Hepatocyte (in vitro differentiated cells): Measurements from ENCODE around the gene POLD3. TPM values are rescaled to one million over a fixed set of nuclear protein-coding genes. Genes with fewer than 3 reads are reported as not detected.
A peak's percentile ranks its signal among the peaks of the same experiment; 100 is the strongest.
"Not testable (repeated sequence)": the region's sequence is repeated elsewhere in the genome, so short reads cannot be mapped to it uniquely, and the experiment has no call there.

Experiments used
- DNase-seq: peaks from one replicate; pipeline ENCODE4 v3.0.0-alpha.2; 2016; ENCODE audit warnings: low spot score
- H2AFZ ChIP-seq: fragments of 200-600 bp; sonication (generic); 2 replicates; pipeline ENCODE4 v1.6.0; 2016; ENCODE audit warnings: antibody characterized with exemption, mild to moderate bottlenecking
- H3K27ac ChIP-seq: fragments of 200-600 bp; sonication (generic); 2 replicates; pipeline ENCODE4 v1.5.1; 2016; ENCODE audit warnings: mild to moderate bottlenecking
- H3K27me3 ChIP-seq: fragments of 200-600 bp; sonication (generic); 2 replicates; pipeline ENCODE4 v1.6.1; 2016
- H3K36me3 ChIP-seq: fragments of 200-600 bp; sonication (generic); replicated peaks from 2 replicates; pipeline ENCODE4 v1.5.1; 2016; ENCODE audit warnings: low read depth; ENCODE audit not compliant: insufficient read depth
- H3K4me1 ChIP-seq: fragments of 200-600 bp; sonication (generic); 2 replicates; pipeline ENCODE4 v1.5.1; 2016; ENCODE audit warnings: mild to moderate bottlenecking, moderate library complexity; ENCODE audit not compliant: insufficient read depth
- H3K4me2 ChIP-seq: fragments of 200-600 bp; sonication (generic); 2 replicates; pipeline ENCODE4 v1.6.0; 2016
- H3K4me3 ChIP-seq: fragments of 200-600 bp; sonication (generic); 2 replicates; pipeline ENCODE4 v1.5.1; 2016; ENCODE audit warnings: mild to moderate bottlenecking
- H3K79me2 ChIP-seq: fragments of 200-600 bp; sonication (generic); 2 replicates; pipeline ENCODE4 v1.6.0; 2017; ENCODE audit warnings: mild to moderate bottlenecking
- H3K9me2 ChIP-seq: fragments of 200-600 bp; sonication (generic); replicated peaks from 2 replicates; pipeline ENCODE4 v1.6.0; 2017; ENCODE audit warnings: mild to moderate bottlenecking; ENCODE audit not compliant: insufficient read depth
- H3K9me3 ChIP-seq: fragments of 200-600 bp; sonication (generic); 2 replicates; pipeline ENCODE4 v1.5.1; 2016; ENCODE audit warnings: low read depth, mild to moderate bottlenecking
- H4K20me1 ChIP-seq: fragments of 200-600 bp; sonication (generic); 2 replicates; pipeline ENCODE4 v1.6.0; 2016; ENCODE audit warnings: mild to moderate bottlenecking; ENCODE audit not compliant: insufficient read depth, poor library complexity, severe bottlenecking
- EZH2 ChIP-seq: fragments of 200-600 bp; sonication (generic); IDR thresholded peaks from 2 replicates; pipeline ENCODE4 v1.6.1; 2016; ENCODE audit warnings: antibody characterized with exemption, mild to moderate bottlenecking, borderline replicate concordance
- EZH2phosphoT487 ChIP-seq: fragments of 200-600 bp; sonication (generic); IDR thresholded peaks from one replicate; pipeline ENCODE4 v1.6.1; 2018; ENCODE audit warnings: antibody characterized with exemption, mild to moderate bottlenecking, low read depth, moderate library complexity; ENCODE audit not compliant: unreplicated experiment, severe bottlenecking
- WGBS: methylation state at CpG from one replicate; pipeline ENCODE4 v1.1.6; 2016; ENCODE audit warnings: low lambda C conversion rate; ENCODE audit errors: missing lambda C conversion rate; 5-methylcytosine and 5-hydroxymethylcytosine counted together
- polyA plus RNA-seq: library from polyadenylated mRNA; unstranded; fragments of >200 nt; fragmentation: Nextera tagmentation; extraction: Ambion mirVana; gene quantifications from 2 replicates; pipeline ENCODE4 v1.2.1, GENCODE V29; 2016
- total RNA-seq: library from RNA; depleted of rRNA; stranded (reverse); fragments of >200 nt; gene quantifications from 2 replicates; pipeline ENCODE4 v1.2.3, GENCODE V29; 2014
- TF ChIP-seq, protein P1 (sequence below): fragments of 200-600 bp; sonication (generic); IDR thresholded peaks from 2 replicates; pipeline ENCODE4 v1.5.1; 2016; ENCODE audit warnings: antibody characterized with exemption, mild to moderate bottlenecking; ENCODE audit not compliant: poor library complexity

POLD3 gene
- total and polyA plus RNA-seq, 2 experiments from 2014 or later = 11.0 to 13.8 TPM

DNA sequence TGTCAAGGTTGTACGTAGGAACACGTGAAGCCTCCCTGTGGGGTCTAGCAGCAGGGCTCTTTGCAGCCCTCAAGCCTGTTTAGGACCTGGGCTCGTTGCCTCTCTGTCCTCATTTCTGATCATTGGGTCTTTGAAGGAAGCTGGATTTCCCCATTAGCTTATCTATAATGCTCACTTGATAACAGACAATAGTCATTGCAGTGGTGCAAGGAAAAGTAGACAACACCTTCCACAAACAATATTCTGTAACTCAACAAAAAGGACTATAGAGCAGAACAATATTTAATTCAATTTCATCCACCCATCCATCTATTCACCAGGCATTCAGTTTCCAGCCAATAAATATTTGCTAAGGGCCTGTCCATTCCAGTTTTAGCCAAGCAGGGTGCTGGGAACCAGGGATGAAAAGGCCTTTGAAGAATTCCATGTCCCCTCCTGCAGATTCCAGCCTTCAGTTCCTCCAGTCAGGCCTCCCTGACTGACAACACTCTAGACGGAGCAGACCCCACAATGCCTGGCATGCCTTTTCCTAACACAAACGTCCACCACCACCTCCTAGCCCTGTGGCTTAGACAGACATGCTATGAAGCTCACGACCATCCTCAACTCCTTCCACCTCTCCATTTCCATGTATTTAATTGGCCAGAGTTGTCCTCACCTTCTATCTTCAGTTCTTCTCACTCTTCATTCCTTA, 12.7 kb upstream of the POLD3 start:
- no peaks in the 10 kb centered on the region for H3K9me3 ChIP-seq
- H3K27me3 ChIP-seq = no peaks in the 10 kb centered on the region
- no peaks in the 10 kb centered on the region for H3K9me2 ChIP-seq
- TF ChIP-seq, protein P1, sequence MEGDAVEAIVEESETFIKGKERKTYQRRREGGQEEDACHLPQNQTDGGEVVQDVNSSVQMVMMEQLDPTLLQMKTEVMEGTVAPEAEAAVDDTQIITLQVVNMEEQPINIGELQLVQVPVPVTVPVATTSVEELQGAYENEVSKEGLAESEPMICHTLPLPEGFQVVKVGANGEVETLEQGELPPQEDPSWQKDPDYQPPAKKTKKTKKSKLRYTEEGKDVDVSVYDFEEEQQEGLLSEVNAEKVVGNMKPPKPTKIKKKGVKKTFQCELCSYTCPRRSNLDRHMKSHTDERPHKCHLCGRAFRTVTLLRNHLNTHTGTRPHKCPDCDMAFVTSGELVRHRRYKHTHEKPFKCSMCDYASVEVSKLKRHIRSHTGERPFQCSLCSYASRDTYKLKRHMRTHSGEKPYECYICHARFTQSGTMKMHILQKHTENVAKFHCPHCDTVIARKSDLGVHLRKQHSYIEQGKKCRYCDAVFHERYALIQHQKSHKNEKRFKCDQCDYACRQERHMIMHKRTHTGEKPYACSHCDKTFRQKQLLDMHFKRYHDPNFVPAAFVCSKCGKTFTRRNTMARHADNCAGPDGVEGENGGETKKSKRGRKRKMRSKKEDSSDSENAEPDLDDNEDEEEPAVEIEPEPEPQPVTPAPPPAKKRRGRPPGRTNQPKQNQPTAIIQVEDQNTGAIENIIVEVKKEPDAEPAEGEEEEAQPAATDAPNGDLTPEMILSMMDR = no peak
- TF ChIP-seq EZH2phosphoT487 (no peak), EZH2 (no peak)
- no peaks in the 10 kb centered on the region for H3K79me2 ChIP-seq
- no peak overlapping the region for H3K27ac ChIP-seq
- H4K20me1 ChIP-seq = no peaks in the 10 kb centered on the region
- H3K4me3 ChIP-seq = no peak overlapping the region
- 58% methylated on average over 6 of the region's 6 CpGs for WGBS
- no peak overlapping the region for H3K4me2 ChIP-seq
- no peaks in the 10 kb centered on the region for H3K36me3 ChIP-seq
- no peaks in the 10 kb centered on the region for H3K4me1 ChIP-seq
- H2AFZ ChIP-seq = no peak overlapping the region
- DNase-seq = no peak

DNA sequence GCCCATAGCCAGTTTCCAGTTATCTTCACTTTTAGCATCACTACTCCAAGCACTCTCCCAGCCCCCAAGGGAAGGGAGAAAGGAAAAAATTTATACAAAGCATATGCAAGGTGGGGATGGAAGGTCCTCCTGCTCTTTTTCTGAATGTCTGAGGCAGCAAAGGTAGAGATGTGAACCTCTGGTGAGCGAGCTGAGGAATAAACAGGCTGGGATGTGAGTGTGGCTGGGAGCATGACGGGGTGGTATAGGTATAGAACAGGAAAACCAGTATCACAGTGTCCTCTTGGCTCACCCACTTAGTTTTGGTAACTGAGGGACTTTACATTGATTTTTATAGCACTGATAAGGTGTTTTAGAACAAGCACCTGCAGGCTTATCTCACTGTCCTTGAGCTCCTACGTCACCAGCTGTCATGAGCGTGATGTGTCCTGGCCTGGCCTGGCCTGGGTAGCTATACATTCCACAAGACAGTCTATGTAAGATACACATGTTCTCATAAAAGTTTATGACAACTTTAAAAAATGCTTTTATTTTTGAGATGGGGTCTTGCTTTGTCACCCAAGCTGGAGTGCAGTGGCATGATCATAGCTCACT, 10.3 kb upstream of the POLD3 start:
- Histone ChIP-seq H3K9me2 (no peaks in the 10 kb centered on the region), H3K9me3 (no peaks in the 10 kb centered on the region), H2AFZ (no peak overlapping the region), H3K79me2 (no peaks in the 10 kb centered on the region), H3K4me3 (no peak overlapping the region), H4K20me1 (no peaks in the 10 kb centered on the region), H3K27ac (peak overlapping the region; percentile 67), H3K27me3 (no peaks in the 10 kb centered on the region), H3K36me3 (no peaks in the 10 kb centered on the region), H3K4me2 (no peak overlapping the region), H3K4me1 (no peaks in the 10 kb centered on the region)
- peak; percentile 64 for DNase-seq
- WGBS = 67% methylated on average over 4 of the region's 4 CpGs
- TF ChIP-seq, protein P1 = no peak
- TF ChIP-seq EZH2 (no peak), EZH2phosphoT487 (no peak)

DNA sequence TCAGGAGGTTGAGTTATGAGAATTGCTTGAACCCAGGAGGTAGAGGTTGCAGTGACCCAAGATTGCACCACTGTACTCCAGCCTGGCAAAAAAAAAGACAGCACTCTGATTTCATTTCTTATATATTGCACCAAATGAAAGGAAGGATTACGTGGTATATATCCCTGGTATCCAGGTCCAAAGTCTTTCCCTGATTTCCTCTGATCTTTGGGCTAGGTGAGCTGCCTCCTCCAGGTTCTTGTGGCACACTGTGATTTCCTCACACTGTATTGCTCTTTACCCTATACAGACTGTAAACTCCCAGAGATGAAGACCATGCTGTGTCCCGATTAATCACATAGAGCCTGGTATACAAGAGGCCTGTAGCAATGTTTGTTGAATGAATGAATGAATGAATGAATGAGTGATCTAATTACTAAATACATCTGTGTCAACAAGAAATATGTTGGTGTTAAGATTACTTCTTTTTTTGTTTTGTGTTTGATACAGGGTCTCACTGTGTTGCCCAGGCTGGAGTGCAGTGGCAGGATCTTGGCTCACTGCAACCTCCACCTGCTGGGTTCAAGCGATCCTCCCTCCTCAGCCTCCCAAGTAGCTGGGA, 9.3 kb upstream of the POLD3 start:
- Histone ChIP-seq H3K36me3 (no peaks in the 10 kb centered on the region), H3K4me2 (no peak overlapping the region), H3K4me3 (no peak overlapping the region), H3K27ac (peak overlapping the region; percentile 62), H4K20me1 (no peaks in the 10 kb centered on the region), H3K79me2 (no peaks in the 10 kb centered on the region), H3K9me2 (no peaks in the 10 kb centered on the region), H3K4me1 (no peaks in the 10 kb centered on the region), H3K9me3 (no peaks in the 10 kb centered on the region), H3K27me3 (no peaks in the 10 kb centered on the region), H2AFZ (no peak overlapping the region)
- no peak for DNase-seq
- 65% methylated on average over 3 of the region's 3 CpGs for WGBS
- TF ChIP-seq EZH2phosphoT487 (no peak), EZH2 (no peak)
- TF ChIP-seq, protein P1 = no peak

DNA sequence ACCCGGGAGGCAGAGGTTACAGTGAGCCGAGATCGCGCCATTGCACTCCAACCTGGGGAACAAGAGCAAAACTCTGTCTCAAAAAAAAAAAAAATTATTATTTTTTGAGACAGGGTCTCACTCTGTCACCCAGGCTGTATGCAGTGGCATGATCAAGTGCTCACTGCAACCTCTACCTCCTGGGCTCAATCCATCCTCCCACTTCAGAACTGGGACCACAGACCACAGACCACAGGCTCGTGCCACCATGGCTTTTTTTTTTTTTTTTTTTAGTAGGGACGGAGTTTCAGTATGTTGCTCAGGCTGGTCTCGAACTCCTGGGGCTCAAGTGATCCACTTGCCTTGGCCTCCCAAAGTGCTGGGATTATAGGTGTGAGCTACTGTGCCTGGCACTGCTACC, 1.9 kb upstream of the POLD3 start:
- not testable (repeated sequence) for H3K4me3 ChIP-seq, H3K27me3 ChIP-seq, H4K20me1 ChIP-seq, H2AFZ ChIP-seq, H3K4me2 ChIP-seq, DNase-seq, H3K4me1 ChIP-seq, H3K9me3 ChIP-seq, H3K9me2 ChIP-seq, H3K27ac ChIP-seq, H3K36me3 ChIP-seq
- H3K79me2 ChIP-seq = peaks cover 25% of the 10 kb centered on the region
- 97% methylated on average over 7 of the region's 7 CpGs for WGBS
